HG03378 (cell line): ENCODE measurements around the gene IFNLR1.

Experiments
- ATAC-seq: cut with Tn5 transposase; IDR thresholded peaks from one replicate; pipeline ENCODE4 v1.9.1; 2021; ENCODE audit warnings: mild to moderate bottlenecking, moderate library complexity; ENCODE audit not compliant: unreplicated experiment

IFNLR1 gene

GRCh38 chr1:24206083-24206464 lies 19.0 kb upstream of the IFNLR1 start:
- no peak for ATAC-seq

GRCh38 chr1:24205345-24206082 lies 18.4 kb upstream of the IFNLR1 start:
- no peak for ATAC-seq

GRCh38 chr1:24204116-24204515 lies 17.0 kb upstream of the IFNLR1 start:
- ATAC-seq: no peak

GRCh38 chr1:24203404-24203803 lies 16.3 kb upstream of the IFNLR1 start:
- ATAC-seq: no peak

- ATAC-seq: no peak
Observed at GRCh38 chr1:24202987-24203386, 15.9 kb upstream of the IFNLR1 start.

- no peak for ATAC-seq
Observed at GRCh38 chr1:24202556-24202955, 15.5 kb upstream of the IFNLR1 start.

- ATAC-seq: no peak
Observed at GRCh38 chr1:24201941-24202440, 14.9 kb upstream of the IFNLR1 start.

- ATAC-seq: no peak
Observed at GRCh38 chr1:24199291-24199900, 12.3 kb upstream of the IFNLR1 start.

- no peak for ATAC-seq
Observed at GRCh38 chr1:24198766-24199165, 11.7 kb upstream of the IFNLR1 start.

GRCh38 chr1:24195874-24196273 lies 8.8 kb upstream of the IFNLR1 start:
- ATAC-seq: no peak

GRCh38 chr1:24195136-24195535 lies 8.0 kb upstream of the IFNLR1 start:
- no peak for ATAC-seq

- ATAC-seq: no peak
Observed at GRCh38 chr1:24193046-24193445, 6.0 kb upstream of the IFNLR1 start.

GRCh38 chr1:24191860-24192259 lies 4.8 kb upstream of the IFNLR1 start:
- ATAC-seq: peak; percentile 40

- ATAC-seq: peak; percentile 45
Observed at GRCh38 chr1:24190983-24191461, 3.9 kb upstream of the IFNLR1 start.

- ATAC-seq: no peak
Observed at GRCh38 chr1:24189528-24189927, 2.4 kb upstream of the IFNLR1 start.

GRCh38 chr1:24186711-24186992 lies 437 bp downstream of the IFNLR1 start:
- no peak for ATAC-seq

- ATAC-seq: no peak
Observed at GRCh38 chr1:24186031-24186710, 918 bp downstream of the IFNLR1 start.

GRCh38 chr1:24185076-24185475 lies 2.0 kb downstream of the IFNLR1 start:
- ATAC-seq: no peak

- ATAC-seq: no peak
Observed at GRCh38 chr1:24182061-24182460, 5.0 kb downstream of the IFNLR1 start.

GRCh38 chr1:24181619-24182018 lies 5.5 kb downstream of the IFNLR1 start:
- ATAC-seq: no peak

- ATAC-seq: no peak
Observed at GRCh38 chr1:24180676-24181075, 6.4 kb downstream of the IFNLR1 start.

- no peak for ATAC-seq
Observed at GRCh38 chr1:24179251-24179840, 7.7 kb downstream of the IFNLR1 start.
